ENCODE data around the gene SLC26A4. TPM values are rescaled to one million over a fixed set of nuclear protein-coding genes. Genes with fewer than 3 reads are reported as not detected.

The SLC26A4 gene
- total and polyA plus RNA-seq, 10 of the 15 experiments (the other 5 are each of a cell fraction or from before 2014, with no cell fraction given): 0.01 to 0.18 (median 0.08) TPM; not detected in 5

DNA sequence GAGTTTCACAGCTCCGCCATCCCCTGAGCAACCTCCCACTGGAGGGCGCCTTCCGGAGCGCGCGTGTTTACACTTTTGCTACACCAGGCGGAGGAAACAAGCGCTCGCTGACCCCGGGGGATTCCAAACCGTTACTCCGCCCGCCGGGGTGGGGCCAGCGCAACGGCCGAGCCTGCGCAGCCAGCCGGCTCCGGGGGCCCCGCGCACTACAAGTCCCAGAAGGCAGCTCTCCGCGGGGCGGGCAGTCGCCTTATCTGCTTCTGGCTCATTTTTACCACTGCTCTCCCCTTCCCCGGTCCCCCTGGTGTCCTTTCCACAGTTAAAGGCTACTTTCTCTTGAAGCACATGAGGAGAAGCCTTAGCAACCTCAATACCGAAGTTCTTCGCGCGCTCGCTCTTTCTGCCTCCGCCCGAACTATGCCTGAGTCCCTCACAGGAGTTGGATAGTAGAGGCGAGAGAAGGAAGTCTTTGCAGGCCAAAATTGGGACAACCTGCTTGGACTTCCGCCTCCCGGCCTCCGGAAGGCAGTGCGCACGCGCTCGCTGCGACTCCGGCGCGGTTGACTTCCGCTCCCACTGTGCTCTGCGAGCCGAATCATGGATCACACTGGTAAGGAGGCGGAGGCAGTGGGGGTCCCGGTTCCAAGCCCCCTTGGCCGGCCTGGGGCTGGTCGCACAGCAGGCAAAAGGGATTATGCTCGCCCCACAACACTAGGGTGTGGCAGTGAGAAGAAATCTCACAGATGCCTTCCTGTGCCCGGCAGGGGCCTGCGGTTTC is 83.1 kb downstream of the SLC26A4 start, which contains the start of gene CBLL1 (continued):
- TF ChIP-seq HCFC1 (IDR thresholded peaks at IDR 0.05; ENCODE audit: low read length) (peak; percentile 86), SUZ12 (IDR thresholded peaks at IDR 0.05; ENCODE audit: unreplicated experiment) (no peak), CBX5 (IDR thresholded peaks at IDR 0.05; ENCODE audit: low read depth) (no peak), ETV6 (conservative IDR thresholded peaks at IDR 0.05 in 1 of 2, IDR thresholded peaks at IDR 0.05 in 1 of 2; ENCODE audit: borderline replicate concordance in 1 of 2, low read depth in 1 of 2) (no peak; a peak in 1 of 4 replicates), POLR2AphosphoS5 (IDR thresholded peaks at IDR 0.05; ENCODE audit: low read length) (peak; percentile 88), MEF2B (IDR thresholded peaks at IDR 0.05; ENCODE audit: partially characterized antibody, poor library complexity, severe bottlenecking) (peak; percentile 55), SMAD5 (IDR thresholded peaks at IDR 0.05; ENCODE audit: low read depth) (peak; percentile 82), POU2F2 (IDR thresholded peaks at IDR 0.05; ENCODE audit: borderline replicate concordance, low read depth, low read length) (peak; percentile 22; the same call in 1 of the 3 replicates), EGR1 (IDR thresholded peaks at IDR 0.05; ENCODE audit: borderline replicate concordance in 1 of 2, low read depth in 2 of 2, low read length in 2 of 2) (peak in 1 of 2 experiments; percentile 33; a peak in 1 of 3 replicates), CEBPB (IDR thresholded peaks at IDR 0.05; ENCODE audit: borderline replicate concordance in 1 of 2, low read depth in 2 of 2, low read length in 2 of 2) (no peak), SIX5 (IDR thresholded peaks at IDR 0.05; ENCODE audit: low read depth, low read length, severe bottlenecking) (peak; percentile 76), SPI1 (IDR thresholded peaks at IDR 0.05; ENCODE audit: borderline replicate concordance, insufficient read depth, low read depth, low read length) (peak; percentile 75), CREM (IDR thresholded peaks at IDR 0.05; ENCODE audit: low read depth) (peak; percentile 38), RAD51 (IDR thresholded peaks at IDR 0.05) (no peak), BRCA1 (IDR thresholded peaks at IDR 0.05; ENCODE audit: low read depth, low read length) (no peak), SP1 (IDR thresholded peaks at IDR 0.05; ENCODE audit: low read depth, low read length) (peak; percentile 53), ZNF274 (IDR thresholded peaks at IDR 0.05; ENCODE audit: insufficient read depth, insufficient read length) (no peak), CREB1 (IDR thresholded peaks at IDR 0.05; ENCODE audit: low read depth) (peak; percentile 42), EZH2 (IDR thresholded peaks at IDR 0.05; ENCODE audit: borderline replicate concordance, control insufficient read depth, low read depth, low read length) (no peak), CHD2 (IDR thresholded peaks at IDR 0.05; ENCODE audit: borderline replicate concordance, low read depth, low read length) (peak; percentile 37; the same call in 1 of the 2 replicates), MXI1 (IDR thresholded peaks at IDR 0.05; ENCODE audit: low read depth, low read length) (peak; percentile 63; the same call in 1 of the 2 replicates), ZSCAN29 (IDR thresholded peaks at IDR 0.05) (no peak)
- TF ChIP-seq, protein P1, sequence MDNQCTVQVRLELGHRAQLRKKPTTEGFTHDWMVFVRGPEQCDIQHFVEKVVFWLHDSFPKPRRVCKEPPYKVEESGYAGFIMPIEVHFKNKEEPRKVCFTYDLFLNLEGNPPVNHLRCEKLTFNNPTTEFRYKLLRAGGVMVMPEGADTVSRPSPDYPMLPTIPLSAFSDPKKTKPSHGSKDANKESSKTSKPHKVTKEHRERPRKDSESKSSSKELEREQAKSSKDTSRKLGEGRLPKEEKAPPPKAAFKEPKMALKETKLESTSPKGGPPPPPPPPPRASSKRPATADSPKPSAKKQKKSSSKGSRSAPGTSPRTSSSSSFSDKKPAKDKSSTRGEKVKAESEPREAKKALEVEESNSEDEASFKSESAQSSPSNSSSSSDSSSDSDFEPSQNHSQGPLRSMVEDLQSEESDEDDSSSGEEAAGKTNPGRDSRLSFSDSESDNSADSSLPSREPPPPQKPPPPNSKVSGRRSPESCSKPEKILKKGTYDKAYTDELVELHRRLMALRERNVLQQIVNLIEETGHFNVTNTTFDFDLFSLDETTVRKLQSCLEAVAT (IDR thresholded peaks at IDR 0.05): peak; percentile 97
- TF ChIP-seq, protein P2, sequence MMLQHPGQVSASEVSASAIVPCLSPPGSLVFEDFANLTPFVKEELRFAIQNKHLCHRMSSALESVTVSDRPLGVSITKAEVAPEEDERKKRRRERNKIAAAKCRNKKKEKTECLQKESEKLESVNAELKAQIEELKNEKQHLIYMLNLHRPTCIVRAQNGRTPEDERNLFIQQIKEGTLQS (IDR thresholded peaks at IDR 0.05; ENCODE audit: borderline replicate concordance, extremely low read depth, low read depth, low read length): peak; percentile 57; the same call in 1 of the 2 replicates
- TF ChIP-seq, protein P3, sequence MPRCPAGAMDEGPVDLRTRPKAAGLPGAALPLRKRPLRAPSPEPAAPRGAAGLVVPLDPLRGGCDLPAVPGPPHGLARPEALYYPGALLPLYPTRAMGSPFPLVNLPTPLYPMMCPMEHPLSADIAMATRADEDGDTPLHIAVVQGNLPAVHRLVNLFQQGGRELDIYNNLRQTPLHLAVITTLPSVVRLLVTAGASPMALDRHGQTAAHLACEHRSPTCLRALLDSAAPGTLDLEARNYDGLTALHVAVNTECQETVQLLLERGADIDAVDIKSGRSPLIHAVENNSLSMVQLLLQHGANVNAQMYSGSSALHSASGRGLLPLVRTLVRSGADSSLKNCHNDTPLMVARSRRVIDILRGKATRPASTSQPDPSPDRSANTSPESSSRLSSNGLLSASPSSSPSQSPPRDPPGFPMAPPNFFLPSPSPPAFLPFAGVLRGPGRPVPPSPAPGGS (IDR thresholded peaks at IDR 0.05; ENCODE audit: borderline replicate concordance, insufficient read depth, low read depth, low read length, poor library complexity, severe bottlenecking): no peak
